ENCODE results near the gene ZKSCAN5. TPM values are rescaled to one million over a fixed set of nuclear protein-coding genes. Genes with fewer than 3 reads are reported as not detected.
A peak's percentile ranks its signal among the peaks of the same experiment; 100 is the strongest.

The ZKSCAN5 gene
- total and polyA plus RNA-seq, 7 donors = 3.1 to 15.4 (median 9.3) TPM

DNA sequence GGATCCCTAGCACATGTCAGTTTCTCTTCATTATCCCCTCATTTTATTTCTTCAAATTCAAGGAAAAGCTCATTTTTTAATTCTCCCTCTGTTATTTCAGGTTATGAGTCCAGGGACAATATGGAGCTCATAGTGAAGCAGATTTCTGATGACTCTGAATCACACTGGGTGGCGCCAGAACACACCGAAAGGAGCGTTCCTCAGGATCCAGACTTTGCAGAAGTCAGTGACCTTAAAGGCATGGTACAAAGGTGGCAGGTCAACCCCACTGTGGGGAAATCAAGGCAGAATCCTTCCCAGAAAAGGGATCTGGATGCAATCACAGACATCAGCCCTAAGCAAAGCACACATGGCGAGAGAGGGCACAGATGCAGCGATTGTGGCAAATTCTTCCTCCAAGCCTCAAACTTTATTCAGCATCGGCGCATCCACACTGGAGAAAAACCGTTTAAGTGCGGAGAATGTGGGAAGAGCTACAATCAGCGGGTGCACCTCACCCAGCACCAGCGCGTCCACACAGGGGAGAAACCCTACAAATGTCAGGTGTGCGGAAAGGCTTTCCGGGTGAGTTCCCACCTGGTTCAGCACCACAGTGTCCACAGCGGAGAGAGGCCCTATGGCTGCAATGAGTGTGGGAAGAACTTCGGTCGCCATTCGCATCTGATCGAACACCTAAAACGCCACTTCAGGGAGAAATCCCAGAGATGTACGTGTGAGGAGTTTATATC is 21.4 kb downstream of the ZKSCAN5 start:
- Histone ChIP-seq H3K4me3 (no peak overlapping the region), H3K27me3 (ENCODE audit: insufficient read depth in 3 of 3, low read length in 2 of 3) (no peaks in the 10 kb centered on the region), H3K27ac (no peak overlapping the region), H3K9me3 (peaks cover 26% of the 10 kb centered on the region), H3K4me1 (no peaks in the 10 kb centered on the region), H3K36me3 (ENCODE audit: insufficient read depth in 1 of 2, low read depth in 1 of 2) (peaks cover 7 to 88% of the 10 kb centered on the region in 2 donors)
- DNase-seq (no peak), ATAC-seq (peak in 1 of 4 donors; percentile 43)
- 95 to 97% (median 96%) methylated on average over 21 of the region's 21 CpGs for WGBS, 3 donors
- intact Hi-C loops (cut with DNase I) = no loop called here
- TF ChIP-seq, protein P1, sequence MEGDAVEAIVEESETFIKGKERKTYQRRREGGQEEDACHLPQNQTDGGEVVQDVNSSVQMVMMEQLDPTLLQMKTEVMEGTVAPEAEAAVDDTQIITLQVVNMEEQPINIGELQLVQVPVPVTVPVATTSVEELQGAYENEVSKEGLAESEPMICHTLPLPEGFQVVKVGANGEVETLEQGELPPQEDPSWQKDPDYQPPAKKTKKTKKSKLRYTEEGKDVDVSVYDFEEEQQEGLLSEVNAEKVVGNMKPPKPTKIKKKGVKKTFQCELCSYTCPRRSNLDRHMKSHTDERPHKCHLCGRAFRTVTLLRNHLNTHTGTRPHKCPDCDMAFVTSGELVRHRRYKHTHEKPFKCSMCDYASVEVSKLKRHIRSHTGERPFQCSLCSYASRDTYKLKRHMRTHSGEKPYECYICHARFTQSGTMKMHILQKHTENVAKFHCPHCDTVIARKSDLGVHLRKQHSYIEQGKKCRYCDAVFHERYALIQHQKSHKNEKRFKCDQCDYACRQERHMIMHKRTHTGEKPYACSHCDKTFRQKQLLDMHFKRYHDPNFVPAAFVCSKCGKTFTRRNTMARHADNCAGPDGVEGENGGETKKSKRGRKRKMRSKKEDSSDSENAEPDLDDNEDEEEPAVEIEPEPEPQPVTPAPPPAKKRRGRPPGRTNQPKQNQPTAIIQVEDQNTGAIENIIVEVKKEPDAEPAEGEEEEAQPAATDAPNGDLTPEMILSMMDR (IDR thresholded peaks at IDR 0.05) = no peak

DNA sequence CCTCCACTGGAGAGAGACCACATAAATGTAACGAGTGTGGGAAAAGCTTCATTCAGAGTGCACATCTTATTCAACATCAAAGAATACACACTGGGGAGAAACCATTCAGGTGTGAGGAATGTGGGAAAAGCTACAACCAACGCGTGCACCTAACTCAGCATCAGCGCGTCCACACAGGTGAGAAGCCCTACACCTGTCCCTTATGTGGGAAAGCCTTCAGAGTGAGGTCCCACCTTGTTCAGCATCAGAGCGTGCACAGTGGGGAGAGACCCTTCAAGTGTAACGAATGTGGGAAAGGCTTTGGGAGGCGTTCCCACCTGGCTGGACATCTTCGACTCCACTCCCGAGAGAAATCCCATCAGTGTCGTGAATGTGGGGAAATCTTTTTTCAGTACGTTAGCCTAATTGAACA is 26.9 kb downstream of the ZKSCAN5 start:
- Histone ChIP-seq H3K4me1 (no peaks in the 10 kb centered on the region), H3K36me3 (ENCODE audit: insufficient read depth in 1 of 2, low read depth in 1 of 2) (peaks cover 30 to 64% of the 10 kb centered on the region in 2 donors), H3K27ac (no peak overlapping the region), H3K9me3 (peaks cover 60% of the 10 kb centered on the region), H3K4me3 (no peak overlapping the region), H3K27me3 (ENCODE audit: insufficient read depth in 3 of 3, low read length in 2 of 3) (no peaks in the 10 kb centered on the region)
- WGBS, 3 donors = 98 to 99% (median 98%) methylated on average over 12 of the region's 12 CpGs
- TF ChIP-seq, protein P1 (IDR thresholded peaks at IDR 0.05) = no peak
- no peak for DNase-seq
- no peak for ATAC-seq
- intact Hi-C loops (cut with DNase I) = no loop called here

DNA sequence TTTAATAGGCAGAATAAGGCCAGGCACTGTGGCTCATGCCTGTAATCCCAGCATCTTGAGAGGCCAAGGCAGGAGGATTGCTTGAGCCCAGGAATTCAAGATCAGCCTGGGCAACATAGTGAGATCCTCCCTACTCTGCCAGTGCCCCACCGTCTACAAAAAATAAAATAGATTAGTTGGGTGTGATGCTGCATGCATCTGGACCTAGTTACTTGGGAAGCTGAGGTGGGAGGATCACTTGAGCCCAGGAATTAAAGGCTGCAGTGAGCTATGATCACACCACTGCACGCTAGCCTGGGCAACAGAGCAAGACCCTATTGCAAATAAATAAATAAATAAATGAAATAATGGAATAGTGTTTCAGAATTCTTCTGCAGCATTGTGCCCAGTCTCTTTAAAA is 31.2 kb downstream of the ZKSCAN5 start:
- DNase-seq (no peak), ATAC-seq (no peak)
- H3K27ac ChIP-seq = no peak overlapping the region
- no peaks in the 10 kb centered on the region for H3K4me1 ChIP-seq
- WGBS, 3 donors = 97 to 100% (median 97%) methylated on average over 2 of the region's 2 CpGs
- H3K9me3 ChIP-seq = peaks cover 53% of the 10 kb centered on the region
- no peak overlapping the region for H3K4me3 ChIP-seq
- intact Hi-C loops (cut with DNase I) = no loop called here
- peaks cover 23 to 25% of the 10 kb centered on the region in 2 donors for H3K36me3 ChIP-seq (ENCODE audit: insufficient read depth in 1 of 2, low read depth in 1 of 2)
- no peaks in the 10 kb centered on the region for H3K27me3 ChIP-seq (ENCODE audit: insufficient read depth in 3 of 3, low read length in 2 of 3)
- TF ChIP-seq, protein P1 (IDR thresholded peaks at IDR 0.05) = no peak

DNA sequence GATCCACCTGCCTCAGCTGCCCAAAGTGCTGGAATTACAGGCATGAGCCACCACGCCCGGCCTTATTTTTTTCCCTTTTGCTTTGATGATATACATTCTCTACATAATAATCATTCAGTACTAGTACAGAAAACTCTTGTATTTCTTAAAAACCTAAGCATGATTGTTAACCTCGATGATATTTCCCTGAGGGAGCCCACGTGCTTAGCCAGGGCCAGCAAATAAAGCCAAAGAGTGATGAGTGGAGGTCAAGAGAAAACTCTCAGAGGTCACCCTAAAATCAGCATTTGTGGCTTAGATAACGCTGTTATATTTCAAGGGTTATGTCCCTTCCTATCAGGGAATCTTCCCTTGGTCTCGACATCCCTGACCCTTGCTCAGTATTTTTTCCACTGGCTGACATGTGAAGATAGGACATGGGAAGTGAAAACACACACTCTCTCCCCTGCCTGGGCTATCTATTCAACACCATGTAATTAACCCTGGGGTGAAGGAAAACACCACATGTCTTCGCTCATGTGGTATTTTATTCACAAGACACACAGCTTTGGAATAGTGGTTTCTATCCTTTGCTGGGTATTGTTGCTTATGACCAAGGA is 34.9 kb downstream of the ZKSCAN5 start:
- ATAC-seq = no peak
- peaks cover 28% of the 10 kb centered on the region for H3K9me3 ChIP-seq
- 72 to 77% (median 73%) methylated on average over 7 of the region's 7 CpGs for WGBS, 3 donors

More for the DNA sequence above, 34.9 kb downstream of the ZKSCAN5 start:
- TF ChIP-seq, protein P1 (IDR thresholded peaks at IDR 0.05) = no peak
- DNase-seq = no peak
- intact Hi-C loops (cut with DNase I) = no loop called here
- Histone ChIP-seq H3K27ac (no peak overlapping the region), H3K27me3 (ENCODE audit: insufficient read depth in 3 of 3, low read length in 2 of 3) (no peaks in the 10 kb centered on the region), H3K36me3 (ENCODE audit: insufficient read depth in 1 of 2, low read depth in 1 of 2) (no peaks in the 10 kb centered on the region), H3K4me3 (no peak overlapping the region), H3K4me1 (no peaks in the 10 kb centered on the region)
